CD14-positive monocyte (primary cell): Measurements from ENCODE around the gene SERPINC1. TPM values are rescaled to one million over a fixed set of nuclear protein-coding genes. Genes with fewer than 3 reads are reported as not detected.

ENCODE experiments used
- DNase-seq, 3 donors: peaks; one replicate each; pipeline ENCODE4 v3.0.0-alpha.2; 2011 to 2022
- H2AFZ ChIP-seq: 2 replicates; pipeline ENCODE4 v1.6.0; 2012; ENCODE audit warnings: mild to moderate bottlenecking, low read depth, low read length, inconsistent platforms; ENCODE audit not compliant: insufficient read depth, poor library complexity, severe bottlenecking
- H3K27ac ChIP-seq, 2 donors: 1 replicate in 1 of 2; 2 replicates in 1 of 2; pipeline ENCODE4 v1.5.1; 2012 to 2013; ENCODE audit warnings: low read length in 2 of 2, control low read depth in 1 of 2, inconsistent platforms in 1 of 2, low read depth in 1 of 2, mild to moderate bottlenecking in 1 of 2
- H3K27me3 ChIP-seq, 2 donors: one replicate each; pipeline versions ENCODE4 v1.6.0 to v1.6.1; 2011 to 2013; ENCODE audit warnings: low read length in 2 of 2; ENCODE audit not compliant: control insufficient read depth in 2 of 2, insufficient read depth in 2 of 2
- H3K36me3 ChIP-seq, 2 donors: replicated peaks in 1 of 2; 1 replicate in 1 of 2; 2 replicates in 1 of 2; pipeline versions ENCODE4 v1.5.1 to v1.6.1; 2012 to 2013; ENCODE audit warnings: low read length in 2 of 2, control low read depth in 1 of 2, inconsistent platforms in 1 of 2, mild to moderate bottlenecking in 1 of 2; ENCODE audit not compliant: insufficient read depth in 2 of 2, control insufficient read depth in 1 of 2
- H3K4me1 ChIP-seq, 2 donors: 1 replicate in 1 of 2; 2 replicates in 1 of 2; pipeline versions ENCODE4 v1.5.1 to v1.6.1; 2012 to 2013; ENCODE audit warnings: low read length in 2 of 2, control low read depth in 1 of 2, inconsistent platforms in 1 of 2, mild to moderate bottlenecking in 1 of 2, moderate library complexity in 1 of 2; ENCODE audit not compliant: insufficient read depth in 2 of 2, control insufficient read depth in 1 of 2
- H3K4me2 ChIP-seq: replicated peaks from 2 replicates; pipeline ENCODE3; 2012; ENCODE audit warnings: low read length, moderate library complexity, mild to moderate bottlenecking; ENCODE audit not compliant: poor library complexity, severe bottlenecking; ENCODE audit errors: extremely low read depth
- H3K4me3 ChIP-seq, 3 experiments: fragments of 200-600 bp in 1 of 3; sonication (generic) in 1 of 3; replicated peaks in 1 of 3; 1 replicate in 2 of 3; 2 replicates in 1 of 3; pipeline ENCODE4 v1.5.1; 2011 to 2013; ENCODE audit warnings: low read length in 3 of 3, mild to moderate bottlenecking in 3 of 3, control low read depth in 2 of 3, low read depth in 2 of 3, inconsistent platforms in 1 of 3, moderate library complexity in 1 of 3
- H3K79me2 ChIP-seq: 2 replicates; pipeline ENCODE4 v1.6.0; 2012; ENCODE audit warnings: mild to moderate bottlenecking, control low read depth, inconsistent platforms, low read length, moderate library complexity; ENCODE audit not compliant: insufficient read depth
- H3K9ac ChIP-seq: 2 replicates; pipeline ENCODE4 v1.6.0; 2017; ENCODE audit warnings: low read length, mild to moderate bottlenecking; ENCODE audit not compliant: insufficient read depth, poor library complexity, severe bottlenecking
- H3K9me3 ChIP-seq, 2 donors: replicated peaks in 1 of 2; 1 replicate in 1 of 2; 2 replicates in 1 of 2; pipeline versions ENCODE4 v1.5.1 to v1.6.1; 2012 to 2013; ENCODE audit warnings: low read length in 2 of 2, control low read depth in 1 of 2; ENCODE audit not compliant: control insufficient read depth in 1 of 2, insufficient read depth in 1 of 2
- H4K20me1 ChIP-seq: 2 replicates; pipeline ENCODE4 v1.6.0; 2012; ENCODE audit warnings: mild to moderate bottlenecking, low read length, control low read depth, moderate library complexity; ENCODE audit not compliant: insufficient read depth
- H3K27ac Mint-ChIP-seq, 7 donors: one replicate each; pipeline ENCODE4 v1.8.0; 2020; ENCODE audit warnings: mild to moderate bottlenecking in 7 of 7, mixed read lengths in 7 of 7, moderate library complexity in 6 of 7, inconsistent platforms in 2 of 7
- H3K27me3 Mint-ChIP-seq, 3 donors: one replicate each; pipeline ENCODE4 v1.8.0; 2021 to 2022; ENCODE audit warnings: low read depth in 3 of 3, mild to moderate bottlenecking in 3 of 3, mixed read lengths in 3 of 3, moderate library complexity in 3 of 3, inconsistent platforms in 1 of 3
- H3K36me3 Mint-ChIP-seq, 2 donors: one replicate each; pipeline ENCODE4 v1.8.0; 2020; ENCODE audit warnings: mixed read lengths in 2 of 2, inconsistent platforms in 1 of 2, mild to moderate bottlenecking in 1 of 2
- H3K4me1 Mint-ChIP-seq: one replicate; pipeline ENCODE4 v1.8.0; 2020; ENCODE audit warnings: mild to moderate bottlenecking, mixed read lengths
- H3K4me3 Mint-ChIP-seq, 2 donors: one replicate each; pipeline ENCODE4 v1.8.0; 2020; ENCODE audit warnings: mild to moderate bottlenecking in 2 of 2, mixed read lengths in 2 of 2, moderate library complexity in 1 of 2
- H3K9me3 Mint-ChIP-seq, 7 donors: one replicate each; pipeline ENCODE4 v1.8.0; 2020 to 2022; ENCODE audit warnings: mixed read lengths in 7 of 7, mild to moderate bottlenecking in 6 of 7, moderate library complexity in 6 of 7, inconsistent platforms in 2 of 7
- CTCF ChIP-seq: fragments of 200-600 bp; IDR thresholded peaks from one replicate; pipeline ENCODE4 v1.8.0; 2022; ENCODE audit warnings: antibody characterized with exemption, mild to moderate bottlenecking
- WGBS: methylation state at CpG from one replicate; pipeline ENCODE4 v1.1.5; 2013; ENCODE audit warnings: missing lambda C conversion rate; ENCODE audit not compliant: insufficient coverage; 5-methylcytosine and 5-hydroxymethylcytosine counted together
- intact Hi-C, 2 donors: fragments of 100-400 bp; cut with micrococcal nuclease; formaldehyde crosslinking; loops; one replicate each; pipeline versions ENCODE4 v1.15.0 to v1.15.1; 2023
- polyA plus RNA-seq, 3 donors: library from polyadenylated mRNA; depleted of rRNA in 1 of 3; unstranded in 2 of 3; stranded (reverse) in 1 of 3; fragments of 300-500 nt in 2 of 3; fragments of >200 nt in 1 of 3; fragmentation: Illumina TruSeq in 2 of 3; gene quantifications; 1 replicate in 2 of 3; 2 replicates in 1 of 3; pipeline ENCODE4 v1.2.3, GENCODE V29; 2012 to 2021

SERPINC1 gene
- polyA plus RNA-seq, 3 donors = 0.23 TPM; not detected in 2

GRCh38 chr1:173946380-173946921, 29.3 kb upstream of the SERPINC1 start:
- 100% methylated on average over 1 of the region's 4 CpGs for WGBS
- H3K27ac Mint-ChIP-seq = peak overlapping the region in 3 of 7 donors; percentile 21 to 73 (median 64)
- Histone ChIP-seq H3K27ac (no peak overlapping the region), H3K27me3 (no peaks in the 10 kb centered on the region), H3K4me3 (no peak overlapping the region), H3K9me3 (no peaks in the 10 kb centered on the region), H3K4me2 (no peak overlapping the region), H3K4me1 (no peaks in the 10 kb centered on the region), H4K20me1 (peaks cover 80% of the 10 kb centered on the region), H3K79me2 (peaks cover 14% of the 10 kb centered on the region), H2AFZ (no peak overlapping the region), H3K36me3 (peaks cover 87 to 99% of the 10 kb centered on the region in 2 donors), H3K9ac (no peak overlapping the region)
- DNase-seq = no peak
- intact Hi-C loops = no loop called here
- H3K4me3 Mint-ChIP-seq = no peak overlapping the region
- peaks cover 74 to 93% of the 10 kb centered on the region in 2 donors for H3K36me3 Mint-ChIP-seq
- peaks cover 0 to 2% (median 0%) of the 10 kb centered on the region in 7 donors for H3K9me3 Mint-ChIP-seq
- H3K4me1 Mint-ChIP-seq = no peaks in the 10 kb centered on the region
- peaks cover 0 to 2% (median 0%) of the 10 kb centered on the region in 3 donors for H3K27me3 Mint-ChIP-seq
- no peak for TF ChIP-seq CTCF

GRCh38 chr1:173937062-173937461, 19.9 kb upstream of the SERPINC1 start:
- intact Hi-C loops = no loop called here
- Histone ChIP-seq H3K27ac (peak overlapping the region in 1 of 2 donors; percentile 45), H4K20me1 (peaks cover 28% of the 10 kb centered on the region), H3K9ac (no peak overlapping the region), H3K79me2 (no peaks in the 10 kb centered on the region), H3K4me2 (no peak overlapping the region), H2AFZ (no peak overlapping the region), H3K36me3 (peaks cover 87 to 97% of the 10 kb centered on the region in 2 donors), H3K4me3 (no peak overlapping the region), H3K4me1 (no peaks in the 10 kb centered on the region), H3K27me3 (no peaks in the 10 kb centered on the region), H3K9me3 (no peaks in the 10 kb centered on the region)
- no peak overlapping the region for H3K27ac Mint-ChIP-seq
- H3K4me1 Mint-ChIP-seq = no peaks in the 10 kb centered on the region
- TF ChIP-seq CTCF = no peak
- WGBS = no CpG with 5 or more reads among the region's 2 CpGs
- H3K9me3 Mint-ChIP-seq = peaks cover 0 to 2% (median 0%) of the 10 kb centered on the region in 7 donors
- H3K4me3 Mint-ChIP-seq = no peak overlapping the region
- no peak for DNase-seq
- H3K36me3 Mint-ChIP-seq = peaks cover 73 to 95% of the 10 kb centered on the region in 2 donors
- no peaks in the 10 kb centered on the region for H3K27me3 Mint-ChIP-seq
